Measurements from ENCODE around the gene DMRTB1.

DMRTB1 gene

DNA sequence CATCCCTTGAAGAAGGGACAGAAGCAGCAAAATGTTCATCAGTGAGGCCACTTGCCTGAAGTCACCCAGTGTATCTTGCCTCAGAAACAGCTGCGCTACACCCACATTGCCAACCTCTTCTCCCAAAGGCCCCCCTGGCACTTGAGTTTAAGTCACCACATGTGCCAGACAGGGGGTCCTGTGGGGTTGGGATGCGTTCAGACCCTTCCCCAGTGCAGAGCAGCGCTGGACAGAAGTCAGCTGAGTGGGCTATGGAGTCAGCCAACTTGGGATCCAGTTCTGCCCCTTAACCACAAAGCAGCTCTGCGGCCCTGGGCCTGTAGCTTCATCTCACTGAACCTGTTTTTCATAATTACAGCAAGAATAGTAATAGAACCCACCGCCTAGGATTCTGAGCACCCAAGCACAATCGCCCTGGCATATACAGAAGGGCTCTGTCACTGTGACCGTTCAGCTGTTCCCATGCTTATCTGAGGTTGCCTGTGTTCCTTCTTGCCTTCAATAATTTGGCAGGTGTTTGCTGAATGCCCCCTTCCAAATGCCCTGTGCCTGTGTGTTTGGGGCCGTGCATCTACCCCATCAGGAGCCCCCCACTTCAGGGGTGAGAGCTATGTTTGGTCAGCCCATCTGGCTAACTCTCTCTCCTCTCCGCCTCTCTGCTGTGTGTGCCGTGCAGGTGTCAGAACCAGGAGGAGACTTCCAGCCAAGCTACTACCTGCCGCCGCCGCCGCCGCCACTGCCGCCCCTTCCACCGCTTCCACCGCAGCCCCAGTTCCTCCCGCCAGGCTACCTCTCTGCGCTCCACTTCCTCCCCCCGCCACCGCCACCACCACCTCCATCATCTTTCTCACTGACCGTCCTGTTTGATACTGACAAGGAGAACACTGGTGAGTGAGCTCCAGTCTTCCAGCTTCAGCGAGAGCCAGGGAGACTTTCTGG, 5.0 kb downstream of the DMRTB1 start:
- Histone ChIP-seq H3K9me3 (ENCODE audit: control extremely low read depth in 1 of 5, control insufficient read depth in 4 of 5, insufficient read depth in 2 of 5, low read depth in 1 of 5, low read length in 4 of 5) (no peaks in the 10 kb centered on the region), H3K27me3 (replicated peaks in 2 of 5; ENCODE audit: control insufficient read depth in 4 of 5, insufficient read depth in 5 of 5, low read length in 4 of 5) (peaks cover 0 to 2% (median 0%) of the 10 kb centered on the region in 5 experiments), H3K4me1 (ENCODE audit: control extremely low read depth in 1 of 4, control insufficient read depth in 4 of 4, insufficient read depth in 4 of 4, low read length in 3 of 4) (peaks cover 0 to 27% (median 11%) of the 10 kb centered on the region in 4 experiments), H3K4me3 (ENCODE audit: control insufficient read depth in 1 of 7, extremely low read depth in 1 of 7, insufficient read depth in 4 of 7, low read depth in 2 of 7, low read length in 6 of 7) (no peak overlapping the region), H3K27ac (ENCODE audit: insufficient read depth in 1 of 2, low read depth in 1 of 2, low read length in 2 of 2, poor library complexity in 1 of 2, severe bottlenecking in 2 of 2) (no peak overlapping the region), H3K36me3 (ENCODE audit: control insufficient read depth in 4 of 4, insufficient read depth in 4 of 4, low read length in 3 of 4) (no peaks in the 10 kb centered on the region)
- DNase-seq, result no peak
- CTCF ChIA-PET, result interaction anchor here (0.8 to 3.8 kb wide), 8 partner anchors 8 to 196 kb away, joined by 3 to 25 read pairs (median 6); no protein-coding TSS in a partner anchor
- POLR2A ChIA-PET, result no interaction called here
- 88% methylated on average over 16 of the region's 24 CpGs for WGBS (ENCODE audit: insufficient coverage)

GRCh38 chr1:53465023-53465957, 6.1 kb downstream of the DMRTB1 start:
- peaks cover 0 to 27% (median 11%) of the 10 kb centered on the region in 4 experiments for H3K4me1 ChIP-seq (ENCODE audit: control extremely low read depth in 1 of 4, control insufficient read depth in 4 of 4, insufficient read depth in 4 of 4, low read length in 3 of 4)
- H3K27me3 ChIP-seq (replicated peaks in 2 of 5; ENCODE audit: control insufficient read depth in 4 of 5, insufficient read depth in 5 of 5, low read length in 4 of 5), result no peaks in the 10 kb centered on the region
- H3K27ac ChIP-seq (ENCODE audit: insufficient read depth in 1 of 2, low read depth in 1 of 2, low read length in 2 of 2, poor library complexity in 1 of 2, severe bottlenecking in 2 of 2), result no peak overlapping the region
- no peak overlapping the region for H3K4me3 ChIP-seq (ENCODE audit: control insufficient read depth in 1 of 7, extremely low read depth in 1 of 7, insufficient read depth in 4 of 7, low read depth in 2 of 7, low read length in 6 of 7)
- DNase-seq, result no peak
- POLR2A ChIA-PET, result no interaction called here
- H3K36me3 ChIP-seq (ENCODE audit: control insufficient read depth in 4 of 4, insufficient read depth in 4 of 4, low read length in 3 of 4), result no peaks in the 10 kb centered on the region
- H3K9me3 ChIP-seq (ENCODE audit: control extremely low read depth in 1 of 5, control insufficient read depth in 4 of 5, insufficient read depth in 2 of 5, low read depth in 1 of 5, low read length in 4 of 5), result no peaks in the 10 kb centered on the region
- CTCF ChIA-PET, result interaction anchor here (0.8 to 3.8 kb wide), 9 partner anchors 8 to 197 kb away, joined by 3 to 25 read pairs (median 5); no protein-coding TSS in a partner anchor
- WGBS (ENCODE audit: insufficient coverage), result 98% methylated on average over 4 of the region's 4 CpGs

GRCh38 chr1:53467391-53467790, 8.2 kb downstream of the DMRTB1 start:
- CTCF ChIA-PET, result interaction anchor here (1.9 kb wide), 1 partner anchor 287 kb away, joined by 3 read pairs; no protein-coding TSS in a partner anchor
- Histone ChIP-seq H3K27ac (ENCODE audit: insufficient read depth in 1 of 2, low read depth in 1 of 2, low read length in 2 of 2, poor library complexity in 1 of 2, severe bottlenecking in 2 of 2) (no peak overlapping the region), H3K36me3 (ENCODE audit: control insufficient read depth in 4 of 4, insufficient read depth in 4 of 4, low read length in 3 of 4) (no peaks in the 10 kb centered on the region), H3K27me3 (replicated peaks in 2 of 5; ENCODE audit: control insufficient read depth in 4 of 5, insufficient read depth in 5 of 5, low read length in 4 of 5) (no peaks in the 10 kb centered on the region), H3K4me1 (ENCODE audit: control extremely low read depth in 1 of 4, control insufficient read depth in 4 of 4, insufficient read depth in 4 of 4, low read length in 3 of 4) (peaks cover 0 to 27% (median 11%) of the 10 kb centered on the region in 4 experiments), H3K9me3 (ENCODE audit: control extremely low read depth in 1 of 5, control insufficient read depth in 4 of 5, insufficient read depth in 2 of 5, low read depth in 1 of 5, low read length in 4 of 5) (no peaks in the 10 kb centered on the region), H3K4me3 (ENCODE audit: control insufficient read depth in 1 of 7, extremely low read depth in 1 of 7, insufficient read depth in 4 of 7, low read depth in 2 of 7, low read length in 6 of 7) (no peak overlapping the region)
- peak in 2 of 3 donors; percentile 53 to 62 for DNase-seq
- POLR2A ChIA-PET, result no interaction called here

DNA sequence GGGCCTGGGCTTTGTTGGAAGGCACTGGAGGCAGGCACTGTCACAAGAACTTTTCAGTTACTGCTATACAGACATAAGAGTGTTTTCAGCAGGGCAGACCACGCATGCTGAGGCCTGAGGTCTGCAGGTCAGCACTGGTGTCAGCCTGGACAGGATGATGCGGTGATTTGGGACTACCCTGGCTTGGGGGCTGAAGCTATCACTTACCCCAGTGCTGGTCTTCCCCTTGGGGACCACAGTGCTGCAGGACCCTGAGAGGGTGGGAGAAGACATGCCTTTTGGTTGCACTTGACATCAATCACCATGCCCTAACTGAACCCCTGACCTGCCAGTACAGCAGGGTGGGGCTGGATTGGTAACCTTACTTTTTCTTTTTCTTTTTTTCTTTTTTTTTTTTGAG, 9.2 kb downstream of the DMRTB1 start:
- no peak for DNase-seq
- WGBS (ENCODE audit: insufficient coverage), result 100% methylated on average over 2 of the region's 2 CpGs
- H3K27ac ChIP-seq (ENCODE audit: insufficient read depth in 1 of 2, low read depth in 1 of 2, low read length in 2 of 2, poor library complexity in 1 of 2, severe bottlenecking in 2 of 2), result no peak overlapping the region
- no peaks in the 10 kb centered on the region for H3K36me3 ChIP-seq (ENCODE audit: control insufficient read depth in 4 of 4, insufficient read depth in 4 of 4, low read length in 3 of 4)
- H3K27me3 ChIP-seq (replicated peaks in 2 of 5; ENCODE audit: control insufficient read depth in 4 of 5, insufficient read depth in 5 of 5, low read length in 4 of 5), result no peaks in the 10 kb centered on the region
- H3K4me1 ChIP-seq (ENCODE audit: control extremely low read depth in 1 of 4, control insufficient read depth in 4 of 4, insufficient read depth in 4 of 4, low read length in 3 of 4), result peaks cover 0 to 27% (median 11%) of the 10 kb centered on the region in 4 experiments
- POLR2A ChIA-PET, result no interaction called here
- CTCF ChIA-PET, result interaction anchor here (0.9 to 1.6 kb wide), 2 partner anchors 17 to 217 kb away, joined by 3 read pairs; no protein-coding TSS in a partner anchor
- H3K9me3 ChIP-seq (ENCODE audit: control extremely low read depth in 1 of 5, control insufficient read depth in 4 of 5, insufficient read depth in 2 of 5, low read depth in 1 of 5, low read length in 4 of 5), result no peaks in the 10 kb centered on the region
- no peak overlapping the region for H3K4me3 ChIP-seq (ENCODE audit: control insufficient read depth in 1 of 7, extremely low read depth in 1 of 7, insufficient read depth in 4 of 7, low read depth in 2 of 7, low read length in 6 of 7)

DNA sequence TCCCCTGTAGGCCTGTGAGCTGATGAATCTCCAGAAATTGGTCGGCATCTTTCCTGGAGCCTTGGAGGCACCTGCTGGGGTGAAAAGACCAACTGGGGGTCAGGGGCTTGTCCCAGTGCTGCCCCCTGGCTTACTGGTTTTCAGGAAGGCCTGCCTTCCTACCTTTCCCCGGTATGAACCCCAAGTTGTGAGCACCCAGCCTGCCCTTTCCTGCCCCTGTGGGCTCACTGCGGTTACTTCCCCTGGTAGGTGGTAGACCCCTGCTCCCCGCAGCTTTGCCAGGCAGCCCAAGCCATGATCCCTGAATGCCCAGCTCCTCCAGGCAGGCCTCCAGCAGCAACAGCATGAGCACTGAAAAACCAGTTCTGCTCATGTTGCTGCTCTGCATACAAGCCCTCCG, 10.2 kb downstream of the DMRTB1 start:
- no peaks in the 10 kb centered on the region for H3K9me3 ChIP-seq (ENCODE audit: control extremely low read depth in 1 of 5, control insufficient read depth in 4 of 5, insufficient read depth in 2 of 5, low read depth in 1 of 5, low read length in 4 of 5)
- DNase-seq, result no peak
- H3K4me3 ChIP-seq (ENCODE audit: control insufficient read depth in 1 of 7, extremely low read depth in 1 of 7, insufficient read depth in 4 of 7, low read depth in 2 of 7, low read length in 6 of 7), result no peak overlapping the region
- CTCF ChIA-PET, result interaction anchor here (1.6 kb wide), 1 partner anchor 218 kb away, joined by 3 read pairs; no protein-coding TSS in a partner anchor
- H3K4me1 ChIP-seq (ENCODE audit: control extremely low read depth in 1 of 4, control insufficient read depth in 4 of 4, insufficient read depth in 4 of 4, low read length in 3 of 4), result peaks cover 0 to 27% (median 11%) of the 10 kb centered on the region in 4 experiments
- H3K27me3 ChIP-seq (replicated peaks in 2 of 5; ENCODE audit: control insufficient read depth in 4 of 5, insufficient read depth in 5 of 5, low read length in 4 of 5), result no peaks in the 10 kb centered on the region
- no peak overlapping the region for H3K27ac ChIP-seq (ENCODE audit: insufficient read depth in 1 of 2, low read depth in 1 of 2, low read length in 2 of 2, poor library complexity in 1 of 2, severe bottlenecking in 2 of 2)
- POLR2A ChIA-PET, result no interaction called here
- 98% methylated on average over 4 of the region's 5 CpGs for WGBS (ENCODE audit: insufficient coverage)
- H3K36me3 ChIP-seq (ENCODE audit: control insufficient read depth in 4 of 4, insufficient read depth in 4 of 4, low read length in 3 of 4), result no peaks in the 10 kb centered on the region

DNA sequence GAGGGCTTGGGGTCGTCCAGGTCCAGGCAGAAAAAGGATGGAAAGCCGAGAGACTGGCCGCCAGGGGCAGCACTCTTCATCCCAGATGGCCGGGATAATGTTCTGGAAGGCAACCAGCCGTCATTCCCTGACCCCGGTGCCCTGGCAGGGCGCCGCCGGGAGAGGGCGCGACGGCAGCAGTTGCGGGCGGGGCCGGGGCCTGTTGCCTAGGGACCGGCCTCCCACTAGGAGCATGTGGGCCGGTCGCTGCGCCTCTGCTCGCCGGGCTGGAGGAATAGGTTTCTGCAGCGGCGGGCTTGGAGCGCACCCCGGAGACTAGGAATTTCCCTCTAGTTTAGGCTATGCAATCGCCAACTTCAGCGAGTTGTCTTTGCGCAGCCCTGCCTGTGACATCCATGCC, 11.0 kb downstream of the DMRTB1 start:
- 61% methylated on average over 28 of the region's 28 CpGs for WGBS (ENCODE audit: insufficient coverage)
- no peaks in the 10 kb centered on the region for H3K9me3 ChIP-seq (ENCODE audit: control extremely low read depth in 1 of 5, control insufficient read depth in 4 of 5, insufficient read depth in 2 of 5, low read depth in 1 of 5, low read length in 4 of 5)
- H3K27me3 ChIP-seq (replicated peaks in 2 of 5; ENCODE audit: control insufficient read depth in 4 of 5, insufficient read depth in 5 of 5, low read length in 4 of 5), result no peaks in the 10 kb centered on the region
- H3K27ac ChIP-seq (ENCODE audit: insufficient read depth in 1 of 2, low read depth in 1 of 2, low read length in 2 of 2, poor library complexity in 1 of 2, severe bottlenecking in 2 of 2), result no peak overlapping the region
- CTCF ChIA-PET, result no interaction called here
- no peak for DNase-seq
- H3K4me3 ChIP-seq (ENCODE audit: control insufficient read depth in 1 of 7, extremely low read depth in 1 of 7, insufficient read depth in 4 of 7, low read depth in 2 of 7, low read length in 6 of 7), result no peak overlapping the region
- H3K36me3 ChIP-seq (ENCODE audit: control insufficient read depth in 4 of 4, insufficient read depth in 4 of 4, low read length in 3 of 4), result no peaks in the 10 kb centered on the region
- peaks cover 0 to 24% (median 11%) of the 10 kb centered on the region in 4 experiments for H3K4me1 ChIP-seq (ENCODE audit: control extremely low read depth in 1 of 4, control insufficient read depth in 4 of 4, insufficient read depth in 4 of 4, low read length in 3 of 4)
- POLR2A ChIA-PET, result no interaction called here

Measured in common myeloid progenitor, CD34-positive (primary cell).